Measurements from ENCODE around the gene FIBP. TPM values are rescaled to one million over a fixed set of nuclear protein-coding genes. Genes with fewer than 3 reads are reported as not detected.
"Not testable (repeated sequence)": the region's sequence is repeated elsewhere in the genome, so short reads cannot be mapped to it uniquely, and the experiment has no call there.

The FIBP gene
- total RNA-seq, 1 donor from 2014 or later, result 90.9 TPM

GRCh38 chr11:65857853-65858680, 30.2 kb downstream of the FIBP start, which contains the start of gene CFL1:
Gene CFL1, minus strand, starts transcription at chr11:65858180. Its CDS starts 81 bp downstream, at chr11:65858099.
- peak; percentile 99 for DNase-seq

DNA sequence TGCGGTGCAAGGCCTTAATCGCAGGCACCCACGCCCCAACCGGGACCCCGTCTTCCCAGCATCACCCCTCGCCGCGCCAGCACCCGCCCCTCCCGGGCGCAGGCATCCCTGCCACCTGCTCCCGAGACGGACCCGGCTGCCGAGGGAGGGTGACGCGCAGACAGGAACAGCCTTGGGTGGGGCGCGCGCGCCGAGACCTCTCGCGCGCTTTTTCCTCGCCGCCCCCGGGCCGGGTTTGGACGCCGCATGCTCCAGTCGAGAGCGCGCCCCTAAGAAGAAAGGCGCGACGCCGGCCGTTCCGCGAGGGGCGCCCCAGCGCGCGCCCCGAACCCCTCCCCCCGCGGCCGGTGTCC, 30.8 kb downstream of the FIBP start:
- no peak for DNase-seq

GRCh38 chr11:65856689-65857499, 31.4 kb downstream of the FIBP start:
- DNase-seq, result peak; percentile 81

DNA sequence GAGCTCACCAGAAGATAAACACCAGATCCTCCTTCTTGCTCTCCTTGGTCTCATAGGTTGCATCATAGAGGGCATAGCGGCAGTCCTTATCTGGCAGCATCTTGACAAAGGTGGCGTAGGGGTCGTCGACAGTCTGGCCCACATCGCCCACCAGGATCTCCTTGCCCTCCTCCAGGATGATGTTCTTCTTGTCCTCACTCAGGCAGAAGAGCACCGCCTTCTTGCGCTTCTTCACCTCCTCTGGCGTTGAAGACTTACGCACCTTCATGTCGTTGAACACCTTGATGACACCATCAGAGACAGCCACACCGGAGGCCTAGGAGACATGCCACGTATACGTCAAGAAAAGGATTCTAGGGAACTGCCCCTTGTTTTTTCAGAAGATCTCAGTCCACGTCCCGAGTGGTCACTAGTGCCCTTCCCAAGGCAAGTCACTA, 32.3 kb downstream of the FIBP start:
- peak; percentile 0 for DNase-seq

- DNase-seq, result no peak
Observed at GRCh38 chr11:65854852-65855837, 33.1 kb downstream of the FIBP start.

DNA sequence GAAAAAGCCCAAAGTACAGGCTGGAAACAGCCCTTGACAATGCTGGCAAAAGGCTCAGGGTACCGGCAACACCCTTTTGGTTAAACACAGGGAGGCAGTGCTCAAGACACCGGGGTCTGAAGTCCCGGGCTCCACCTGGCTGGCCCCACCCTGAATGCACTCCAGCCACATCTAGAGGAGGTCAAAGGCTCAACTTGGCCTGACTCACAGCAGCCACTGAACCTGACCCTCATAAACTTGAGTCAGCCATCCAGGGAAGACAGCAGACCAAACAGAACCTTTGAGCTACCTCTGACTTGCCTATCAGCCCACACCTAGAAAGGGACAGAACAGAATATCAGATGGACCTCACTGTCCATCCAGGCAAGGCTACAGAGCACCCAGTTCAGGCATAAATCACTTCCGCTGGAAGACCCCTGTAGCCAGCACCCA, 34.1 kb downstream of the FIBP start:
- no peak for DNase-seq

DNA sequence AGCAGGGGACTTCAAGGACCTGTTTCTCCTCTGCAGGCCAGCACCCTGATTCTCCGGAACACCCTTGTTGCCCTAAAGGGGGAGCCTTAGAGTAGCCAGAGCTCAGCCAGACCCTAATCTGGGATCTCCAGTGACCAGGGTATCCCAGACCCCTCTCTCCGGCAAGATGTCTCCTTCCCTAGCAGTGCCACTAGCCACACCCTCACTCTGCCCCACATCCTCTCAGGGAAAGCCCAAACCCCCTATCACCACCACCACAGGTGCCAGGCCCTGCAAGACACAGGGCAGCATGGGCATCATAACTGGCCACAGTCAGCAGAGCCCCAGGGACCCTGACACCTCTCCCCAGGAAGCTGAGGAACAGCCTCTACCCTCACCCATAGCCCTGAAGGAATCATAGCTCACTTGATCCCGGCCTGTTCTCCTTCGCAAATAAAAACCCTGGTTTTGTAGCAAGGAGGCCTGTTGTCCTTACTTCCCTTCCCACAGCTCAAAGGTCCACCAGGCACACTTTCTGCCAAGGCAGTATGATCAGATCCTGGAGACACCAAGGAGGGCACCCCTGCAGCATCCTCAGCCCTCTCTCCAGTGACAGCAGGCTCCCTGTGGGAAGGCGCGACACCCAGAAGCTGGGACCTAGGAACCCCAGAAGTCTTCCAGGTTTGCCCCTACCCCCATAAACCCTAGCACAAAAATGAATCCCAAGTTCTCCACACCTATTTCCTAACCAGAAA, 34.9 kb downstream of the FIBP start:
- DNase-seq, result peak; percentile 0

- peak; percentile 2 for DNase-seq
Observed at GRCh38 chr11:65852508-65853245, 35.6 kb downstream of the FIBP start.

DNA sequence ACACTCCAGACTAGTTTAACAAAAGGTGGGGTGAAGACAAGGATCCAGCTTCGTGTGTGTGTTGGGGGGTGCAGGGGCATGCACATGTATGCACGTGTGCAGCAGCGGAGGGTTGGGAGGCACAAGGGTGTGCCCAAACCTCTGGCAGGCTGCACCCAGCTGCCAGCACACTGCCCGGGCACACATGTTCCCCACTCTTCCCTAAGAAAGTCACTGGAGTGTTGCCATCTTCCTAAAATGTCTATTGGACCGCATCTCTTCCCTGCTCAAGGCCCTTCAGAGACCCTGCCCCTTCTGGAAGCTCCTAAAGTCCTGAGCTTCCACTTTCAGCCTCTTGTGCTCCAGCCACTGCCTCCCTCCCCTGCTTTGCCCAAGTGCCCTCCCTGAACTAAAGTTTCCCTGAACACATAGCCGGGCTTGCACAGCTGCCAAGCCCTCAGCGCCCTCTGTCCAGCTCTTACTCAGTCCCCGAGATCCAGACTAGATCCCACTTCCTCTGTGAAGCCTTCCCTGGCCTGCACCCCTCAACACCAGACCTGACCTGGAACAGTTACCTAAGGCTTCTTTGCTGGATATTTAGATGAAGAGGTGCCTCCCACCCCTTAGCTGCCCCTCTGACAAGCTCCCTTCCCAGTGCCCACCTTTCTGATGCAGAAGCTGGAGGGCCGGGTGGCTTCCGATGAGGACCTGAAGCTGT, 36.3 kb downstream of the FIBP start:
- DNase-seq, result peak; percentile 1

GRCh38 chr11:65851083-65851579, 37.1 kb downstream of the FIBP start:
- DNase-seq, result peak; percentile 4

- no peak for DNase-seq
Observed at GRCh38 chr11:65850217-65851082, 37.8 kb downstream of the FIBP start.

DNA sequence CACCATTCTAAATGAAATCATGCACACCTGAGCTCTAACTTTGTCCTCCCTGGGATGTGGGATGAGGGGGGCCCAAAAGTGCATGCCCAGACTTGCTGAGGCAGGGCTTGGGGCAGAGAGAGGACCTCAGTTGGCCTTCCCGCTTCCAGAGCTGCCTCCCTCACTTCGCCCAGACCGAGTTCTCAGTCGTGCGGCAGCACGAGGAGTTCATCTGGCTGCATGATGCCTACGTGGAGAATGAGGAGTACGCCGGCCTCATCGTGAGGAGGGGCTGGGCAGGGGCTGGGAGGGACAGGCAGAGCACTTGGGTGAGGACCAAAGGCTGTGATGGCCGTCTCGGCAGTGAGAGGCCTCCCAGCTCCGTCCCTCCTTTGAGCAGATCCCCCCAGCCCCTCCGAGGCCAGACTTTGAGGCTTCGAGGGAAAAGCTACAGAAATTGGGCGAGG, 38.5 kb downstream of the FIBP start:
- no peak for DNase-seq

DNA sequence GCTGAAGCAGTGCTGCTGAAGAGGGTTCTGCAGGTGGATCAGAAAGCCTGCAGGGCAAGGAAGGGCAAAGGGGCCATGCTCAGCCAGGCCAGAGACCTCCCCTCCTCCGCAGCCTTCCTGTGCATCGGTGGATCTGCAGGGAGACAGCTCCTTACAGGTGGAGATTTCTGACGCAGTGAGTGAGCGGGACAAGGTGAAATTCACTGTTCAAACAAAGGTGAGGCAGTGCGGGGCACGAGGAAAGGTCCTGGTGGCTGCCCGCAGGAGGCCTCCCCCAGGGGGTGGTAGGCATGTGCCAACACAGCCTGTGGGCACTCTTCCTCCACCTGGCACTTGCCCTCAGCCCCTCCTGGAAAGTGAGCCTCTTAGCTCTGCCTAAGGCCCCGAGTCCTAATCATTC, 38.9 kb downstream of the FIBP start:
- DNase-seq, result no peak

GRCh38 chr11:65848693-65849092, 39.6 kb downstream of the FIBP start:
- not testable (repeated sequence) for DNase-seq

DNA sequence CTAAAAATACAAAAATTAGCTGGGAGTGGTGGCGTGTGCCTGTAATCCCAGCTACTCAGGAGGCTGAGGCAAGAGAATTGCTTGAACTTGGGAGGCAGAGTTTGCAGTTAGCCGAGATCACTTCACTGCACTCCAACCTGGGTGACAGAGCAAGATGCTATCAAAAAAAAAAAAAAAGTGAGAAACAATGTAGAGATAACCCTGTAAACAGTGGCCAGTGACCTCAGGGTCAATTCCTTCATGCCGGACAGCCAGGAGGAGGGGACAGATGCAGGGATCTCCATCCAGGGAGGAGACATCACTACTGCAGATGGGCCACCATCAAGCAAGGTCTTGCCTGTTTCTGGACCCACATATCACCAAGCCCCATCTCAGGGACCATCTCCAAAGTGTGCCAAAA, 40.5 kb downstream of the FIBP start:
- no peak for DNase-seq

- no peak for DNase-seq
Observed at GRCh38 chr11:65844231-65844872, 43.9 kb downstream of the FIBP start.

- no peak for DNase-seq
Observed at GRCh38 chr11:65843811-65844210, 44.5 kb downstream of the FIBP start.

DNA sequence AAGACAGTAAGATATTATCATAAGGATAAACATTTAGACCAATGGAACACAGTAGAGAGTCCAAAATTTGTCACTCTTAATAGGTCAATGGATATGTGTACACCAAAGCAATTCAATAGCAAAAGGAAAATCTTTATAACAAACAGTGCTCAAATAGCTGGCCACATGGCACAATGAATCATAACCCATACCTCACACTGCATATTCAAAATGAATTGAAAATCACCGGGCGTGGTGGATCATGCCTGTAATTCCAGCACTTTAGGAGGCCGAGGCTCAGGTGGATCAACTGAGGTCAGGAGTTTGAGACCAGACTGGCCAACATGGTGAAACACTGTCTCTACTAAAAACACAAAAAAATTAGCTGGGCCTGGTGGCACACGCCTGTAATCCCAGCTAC, 46.1 kb downstream of the FIBP start:
- DNase-seq, result no peak
